HEK293T (cell line): Measurements from ENCODE around the gene SGMS1.

Experiments used
- BHLHE40 ChIP-seq: fragments of 450-650 bp; IDR thresholded peaks from 2 replicates; pipeline ENCODE4 v1.6.1; 2016; ENCODE audit warnings: mild to moderate bottlenecking, moderate library complexity, borderline replicate concordance
- FOXK2 ChIP-seq: fragments of 450-650 bp; IDR thresholded peaks from 2 replicates; pipeline ENCODE4 v1.6.1; 2016; ENCODE audit warnings: mild to moderate bottlenecking
- FOXM1 ChIP-seq: fragments of 450-650 bp; IDR thresholded peaks from 2 replicates; pipeline ENCODE4 v1.6.1; 2017; ENCODE audit warnings: mild to moderate bottlenecking, borderline replicate concordance
- SP1 ChIP-seq: fragments of 450-650 bp; IDR thresholded peaks from 2 replicates; pipeline ENCODE4 v1.6.1; 2017
- SUZ12 ChIP-seq: fragments of 450-650 bp; IDR thresholded peaks from 2 replicates; pipeline ENCODE4 v1.6.1; 2016; ENCODE audit warnings: mild to moderate bottlenecking

DNA sequence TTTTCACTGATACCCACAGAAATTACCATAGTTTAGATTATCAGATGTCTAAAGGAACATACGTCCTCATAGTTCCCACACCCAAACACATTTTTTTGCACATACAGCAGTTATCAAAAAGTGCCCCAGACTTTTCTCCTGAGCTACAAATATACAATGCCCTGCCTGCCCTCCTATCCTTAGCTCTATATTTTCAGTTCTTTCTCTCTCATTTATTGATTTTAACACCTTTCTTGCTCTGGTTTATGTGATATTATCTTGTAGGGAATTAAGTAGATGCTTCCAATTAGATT is 25.1 kb upstream of the SGMS1 start:
- TF ChIP-seq SP1 (no peak), FOXK2 (no peak), FOXM1 (no peak), SUZ12 (no peak), BHLHE40 (no peak)
